Loucy (cell line): ENCODE data around the gene RBMS3.
"Not testable (repeated sequence)": the region's sequence is repeated elsewhere in the genome, so short reads cannot be mapped to it uniquely, and the experiment has no call there.

ENCODE experiments used
- CTCF ChIP-seq: fragments of 200-600 bp; sonication (generic); conservative IDR thresholded peaks from 2 replicates; pipeline ENCODE4 v1.5.1; 2014; ENCODE audit warnings: mild to moderate bottlenecking, antibody characterized with exemption, low read length
- EZH2phosphoT487 ChIP-seq: fragments of 200-600 bp; IDR thresholded peaks from 2 replicates; pipeline ENCODE4 v1.6.1; 2018; ENCODE audit warnings: antibody characterized with exemption, mild to moderate bottlenecking, moderate library complexity, borderline replicate concordance

- TF ChIP-seq CTCF, EZH2phosphoT487: not testable (repeated sequence)
Measured at GRCh38 chr3:29360289-29360688, 79.4 kb downstream of the RBMS3 start.
